Keratinocyte (primary cell): ENCODE results near the gene ZBTB48. TPM values are rescaled to one million over a fixed set of nuclear protein-coding genes. Genes with fewer than 3 reads are reported as not detected.

Source experiments
- DNase-seq: peaks from one replicate; pipeline ENCODE4 v3.0.0-alpha.2; 2011; ENCODE audit warnings: low read depth, missing footprints, low spot score
- FAIRE-seq: peaks from 2 replicates; lab custom pipeline; 2011; peaks lifted over from hg19 to GRCh38; lab: Jason Lieb, UNC
- H2AFZ ChIP-seq: 2 replicates; pipeline ENCODE4 v1.6.0; 2012; ENCODE audit warnings: low read length, control low read depth, inconsistent platforms; ENCODE audit not compliant: control insufficient read depth
- H3K27ac ChIP-seq: 2 replicates; pipeline ENCODE4 v1.5.1; 2011; ENCODE audit warnings: low read length; ENCODE audit not compliant: control insufficient read depth, insufficient read depth
- H3K27me3 ChIP-seq: 3 replicates; pipeline ENCODE4 v1.6.0; 2011; ENCODE audit warnings: low read length; ENCODE audit not compliant: control insufficient read depth, insufficient read depth; ENCODE audit errors: extremely low read depth
- H3K36me3 ChIP-seq, 2 experiments: 2 replicates in 1 of 2; 3 replicates in 1 of 2; pipeline ENCODE4 v1.5.1; 2011; ENCODE audit warnings: low read length in 2 of 2, mild to moderate bottlenecking in 1 of 2; ENCODE audit not compliant: control insufficient read depth in 2 of 2, insufficient read depth in 2 of 2; ENCODE audit errors: extremely low read depth in 1 of 2
- H3K4me1 ChIP-seq: 3 replicates; pipeline ENCODE4 v1.5.1; 2011; ENCODE audit warnings: low read length; ENCODE audit not compliant: control insufficient read depth, insufficient read depth; ENCODE audit errors: extremely low read depth
- H3K4me2 ChIP-seq: 3 replicates; pipeline ENCODE4 v1.6.0; 2011; ENCODE audit warnings: low read depth, low read length; ENCODE audit not compliant: control insufficient read depth, insufficient read depth; ENCODE audit errors: extremely low read depth
- H3K4me3 ChIP-seq, 3 experiments: fragments of 200-600 bp in 1 of 3; sonication (generic) in 1 of 3; 2 replicates in 2 of 3; 3 replicates in 1 of 3; pipeline ENCODE4 v1.5.1; 2011 to 2016; ENCODE audit warnings: low read length in 3 of 3, mild to moderate bottlenecking in 3 of 3, control low read depth in 2 of 3, inconsistent platforms in 1 of 3, low read depth in 1 of 3, mixed read lengths in 1 of 3, mixed run types in 1 of 3, moderate library complexity in 1 of 3; ENCODE audit not compliant: control insufficient read depth in 2 of 3, insufficient read depth in 2 of 3; ENCODE audit errors: extremely low read depth in 1 of 3
- H3K79me2 ChIP-seq: 2 replicates; pipeline ENCODE4 v1.6.0; 2012; ENCODE audit warnings: low read length; ENCODE audit not compliant: control insufficient read depth, insufficient read depth
- H3K9ac ChIP-seq: 3 replicates; pipeline ENCODE4 v1.6.0; 2011; ENCODE audit warnings: low read length; ENCODE audit not compliant: control insufficient read depth, insufficient read depth; ENCODE audit errors: extremely low read depth
- H3K9me1 ChIP-seq: 3 replicates; pipeline ENCODE4 v1.6.0; 2011; ENCODE audit warnings: low read length; ENCODE audit not compliant: control insufficient read depth, insufficient read depth; ENCODE audit errors: extremely low read depth
- H3K9me3 ChIP-seq: 2 replicates; pipeline ENCODE4 v1.5.1; 2012; ENCODE audit warnings: low read depth, low read length; ENCODE audit not compliant: control insufficient read depth
- H4K20me1 ChIP-seq: 3 replicates; pipeline ENCODE4 v1.6.0; 2011; ENCODE audit warnings: low read length; ENCODE audit not compliant: control insufficient read depth, insufficient read depth; ENCODE audit errors: extremely low read depth
- EZH2 ChIP-seq: IDR thresholded peaks from one replicate; pipeline ENCODE4 v1.6.1; 2012; ENCODE audit warnings: inconsistent platforms, mild to moderate bottlenecking, low read length, moderate library complexity
- dilution Hi-C: fragments of 300-500 bp; cut with MboI; formaldehyde crosslinking; loops from one replicate; pipeline ENCODE4 v1.7.0; 2020; ENCODE audit warnings: low sequenced_read_pairs; ENCODE audit not compliant: extremely low pct_ligation_motif_present
- polyA plus RNA-seq, 5 experiments: library from polyadenylated mRNA; depleted of rRNA in 3 of 5; stranded (reverse) in 3 of 5; stranded (forward) in 1 of 5; unstranded in 1 of 5; fragments of >200 nt; gene quantifications; 1 replicate in 1 of 5; 2 replicates in 3 of 5; 3 replicates in 1 of 5; pipeline versions ENCODE4 v1.2.1 to v1.2.3, GENCODE V29; 2011 to 2012; ENCODE audit warnings: missing spikeins in 2 of 5, low read depth in 1 of 5, low replicate concordance in 1 of 5
- TF ChIP-seq, protein P1 (sequence below), 3 experiments: IDR thresholded peaks in 1 of 3; conservative IDR thresholded peaks in 1 of 3; optimal IDR thresholded peaks in 1 of 3; 2 replicates in 2 of 3; 3 replicates in 1 of 3; pipeline versions ENCODE3 to v1.5.1; 2011; ENCODE audit warnings: low read length in 3 of 3, mild to moderate bottlenecking in 3 of 3, moderate library complexity in 2 of 3, control low read depth in 1 of 3, inconsistent platforms in 1 of 3; ENCODE audit not compliant: insufficient read depth in 2 of 3; ENCODE audit errors: extremely low read depth in 1 of 3

Gene ZBTB48
- polyA plus RNA-seq, 1 donor (not counting 4 experiments of a cell fraction or from before 2014, with no cell fraction given) = 10.9 TPM

DNA sequence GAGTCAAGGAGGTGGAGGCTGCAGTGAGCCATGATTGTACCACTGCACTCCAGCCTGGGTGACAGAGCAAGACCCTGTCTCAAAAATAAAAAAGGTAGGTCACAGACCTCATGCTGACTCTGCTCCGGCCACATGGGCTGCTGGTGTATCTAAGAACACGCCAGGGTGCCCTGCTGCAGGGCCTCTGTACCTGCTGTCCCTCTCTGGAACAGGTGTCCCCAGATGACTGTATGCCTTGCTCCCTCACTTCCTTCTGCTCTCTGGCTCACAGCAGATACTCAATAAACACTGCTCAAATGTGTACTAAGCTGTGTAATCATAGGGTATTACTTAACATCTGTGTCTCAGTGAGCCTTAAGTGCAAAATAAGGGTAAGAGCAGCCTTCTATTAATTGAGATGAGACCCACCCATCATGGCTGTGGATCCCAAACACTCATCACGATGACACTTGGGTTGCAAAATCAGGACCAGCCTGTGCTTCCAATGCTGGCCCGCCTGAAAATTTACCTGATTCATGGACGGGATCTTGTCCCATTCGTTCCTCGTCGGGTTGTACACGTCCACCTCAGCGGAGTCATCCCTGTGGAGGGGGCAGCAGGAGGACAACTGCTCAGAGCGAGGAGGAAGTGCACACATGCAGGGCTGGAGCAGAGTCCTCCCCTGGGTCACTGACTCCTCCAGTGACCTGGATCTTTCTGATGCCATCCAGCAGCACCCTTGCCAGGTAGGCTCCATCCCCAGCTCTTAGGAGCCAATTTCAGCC is 15.4 kb downstream of the ZBTB48 start:
- H2AFZ ChIP-seq = no peak overlapping the region
- H3K9me1 ChIP-seq = peaks cover 6% of the 10 kb centered on the region
- no peaks in the 10 kb centered on the region for H3K27me3 ChIP-seq
- peaks cover 81% of the 10 kb centered on the region for H3K79me2 ChIP-seq
- no peak overlapping the region for H3K27ac ChIP-seq
- no peak for DNase-seq
- H3K9me3 ChIP-seq = no peaks in the 10 kb centered on the region
- peaks cover 72% of the 10 kb centered on the region for H4K20me1 ChIP-seq
- H3K9ac ChIP-seq = no peak overlapping the region
- peaks cover 28% of the 10 kb centered on the region for H3K4me1 ChIP-seq
- no peak overlapping the region for H3K4me2 ChIP-seq
- FAIRE-seq = no peak
- peaks cover 59 to 84% of the 10 kb centered on the region in 2 experiments for H3K36me3 ChIP-seq
- dilution Hi-C loops = no loop called here
- no peak overlapping the region for H3K4me3 ChIP-seq
- TF ChIP-seq EZH2 = no peak
- TF ChIP-seq, protein P1, sequence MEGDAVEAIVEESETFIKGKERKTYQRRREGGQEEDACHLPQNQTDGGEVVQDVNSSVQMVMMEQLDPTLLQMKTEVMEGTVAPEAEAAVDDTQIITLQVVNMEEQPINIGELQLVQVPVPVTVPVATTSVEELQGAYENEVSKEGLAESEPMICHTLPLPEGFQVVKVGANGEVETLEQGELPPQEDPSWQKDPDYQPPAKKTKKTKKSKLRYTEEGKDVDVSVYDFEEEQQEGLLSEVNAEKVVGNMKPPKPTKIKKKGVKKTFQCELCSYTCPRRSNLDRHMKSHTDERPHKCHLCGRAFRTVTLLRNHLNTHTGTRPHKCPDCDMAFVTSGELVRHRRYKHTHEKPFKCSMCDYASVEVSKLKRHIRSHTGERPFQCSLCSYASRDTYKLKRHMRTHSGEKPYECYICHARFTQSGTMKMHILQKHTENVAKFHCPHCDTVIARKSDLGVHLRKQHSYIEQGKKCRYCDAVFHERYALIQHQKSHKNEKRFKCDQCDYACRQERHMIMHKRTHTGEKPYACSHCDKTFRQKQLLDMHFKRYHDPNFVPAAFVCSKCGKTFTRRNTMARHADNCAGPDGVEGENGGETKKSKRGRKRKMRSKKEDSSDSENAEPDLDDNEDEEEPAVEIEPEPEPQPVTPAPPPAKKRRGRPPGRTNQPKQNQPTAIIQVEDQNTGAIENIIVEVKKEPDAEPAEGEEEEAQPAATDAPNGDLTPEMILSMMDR (optimal IDR thresholded peaks at IDR 0.05 in 1 of 3, IDR thresholded peaks at IDR 0.05 in 1 of 3, conservative IDR thresholded peaks at IDR 0.05 in 1 of 3; ENCODE audit: extremely low read depth in 1 of 3, insufficient read depth in 2 of 3, low read length in 3 of 3) = no peak

DNA sequence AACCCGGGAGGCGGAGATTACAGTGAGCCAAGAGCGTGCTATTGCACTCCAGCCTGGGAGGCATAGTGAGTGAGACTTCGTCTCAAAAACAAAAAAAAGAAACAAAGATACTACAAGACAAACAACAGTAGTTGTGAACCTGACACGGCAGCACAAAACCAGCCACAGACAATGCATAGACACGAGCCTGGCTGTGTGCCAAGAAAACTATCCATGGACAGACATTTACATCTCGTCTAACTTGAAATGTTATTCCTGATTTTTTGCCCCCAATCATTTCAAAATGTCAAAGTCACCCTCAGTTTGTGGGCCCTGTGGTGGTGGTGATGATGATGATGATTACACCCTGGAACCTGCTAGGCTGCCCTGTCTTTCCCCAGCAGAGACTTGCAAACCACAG is 16.6 kb downstream of the ZBTB48 start:
- H3K79me2 ChIP-seq = peaks cover 90% of the 10 kb centered on the region
- DNase-seq (no peak), FAIRE-seq (no peak)
- H3K9me3 ChIP-seq = no peaks in the 10 kb centered on the region
- H3K36me3 ChIP-seq = peaks cover 57 to 77% of the 10 kb centered on the region in 2 experiments
- H3K27ac ChIP-seq = no peak overlapping the region
- TF ChIP-seq, protein P1 (optimal IDR thresholded peaks at IDR 0.05 in 1 of 3, IDR thresholded peaks at IDR 0.05 in 1 of 3, conservative IDR thresholded peaks at IDR 0.05 in 1 of 3; ENCODE audit: extremely low read depth in 1 of 3, insufficient read depth in 2 of 3, low read length in 3 of 3) = no peak
- no peak for TF ChIP-seq EZH2
- H2AFZ ChIP-seq = no peak overlapping the region
- no peak overlapping the region for H3K4me2 ChIP-seq
- dilution Hi-C loops = no loop called here
- no peak overlapping the region for H3K9ac ChIP-seq
- H3K4me1 ChIP-seq = peaks cover 34% of the 10 kb centered on the region
- peaks cover 6% of the 10 kb centered on the region for H3K9me1 ChIP-seq
- H4K20me1 ChIP-seq = peaks cover 72% of the 10 kb centered on the region
- H3K27me3 ChIP-seq = no peaks in the 10 kb centered on the region
- H3K4me3 ChIP-seq = no peak overlapping the region
